Stimulated activated CD8-positive, alpha-beta memory T cell treated with anti-CD3 and anti-CD28 coated beads, Interleukin-15, amount 100 ng/mL, for 24 hours (primary cell): ENCODE results near the gene EXOSC5.
"Not testable (repeated sequence)": the region's sequence is repeated elsewhere in the genome, so short reads cannot be mapped to it uniquely, and the experiment has no call there.

Experiments used
- DNase-seq: peaks from one replicate; pipeline ENCODE4 v3.0.0-alpha.2; 2020; ENCODE audit warnings: low read depth

Gene EXOSC5

GRCh38 chr19:41366089-41366488 is 31.1 kb downstream of the EXOSC5 start:
- DNase-seq = no peak

DNA sequence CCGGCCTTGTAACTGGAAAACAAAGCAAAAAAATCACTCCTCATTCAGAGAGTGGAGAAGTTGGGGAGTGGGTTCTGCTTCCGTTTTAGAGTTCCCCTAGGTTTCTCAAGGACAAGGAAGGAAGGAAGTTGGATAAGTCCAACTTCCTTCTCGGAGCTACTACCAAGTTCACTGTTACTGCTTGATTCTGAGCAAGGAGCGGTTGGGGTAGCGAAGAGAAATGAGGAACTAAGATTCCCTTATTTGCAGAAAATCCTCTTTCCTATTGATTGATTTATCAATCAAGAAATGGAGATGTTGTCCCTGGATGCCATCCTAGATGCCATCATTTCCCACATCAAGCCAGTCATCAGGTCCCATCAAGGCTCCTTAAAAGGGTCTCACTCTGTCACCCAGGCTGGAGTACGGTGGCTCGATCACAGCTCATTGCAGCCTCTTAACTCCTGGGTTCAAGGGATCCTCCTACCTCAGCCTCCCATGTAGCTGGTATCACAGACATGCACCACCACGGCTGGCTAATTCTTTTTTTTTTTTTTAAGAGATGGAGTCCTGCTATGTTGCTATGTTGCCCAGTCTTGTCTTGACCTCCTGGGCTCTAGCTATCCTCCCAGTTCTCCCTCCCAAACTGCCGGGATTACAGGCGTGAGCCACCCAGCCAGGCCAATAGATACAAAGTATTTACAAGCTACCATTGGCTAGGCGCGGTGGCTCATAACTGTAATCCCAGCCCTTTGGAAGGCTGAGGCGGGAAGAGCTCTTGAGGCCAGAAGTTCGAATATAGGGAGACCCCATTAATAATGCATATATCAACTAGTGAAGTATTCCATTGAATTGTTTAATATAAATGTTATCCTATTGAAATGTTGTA is 32.4 kb downstream of the EXOSC5 start:
- DNase-seq = no peak

DNA sequence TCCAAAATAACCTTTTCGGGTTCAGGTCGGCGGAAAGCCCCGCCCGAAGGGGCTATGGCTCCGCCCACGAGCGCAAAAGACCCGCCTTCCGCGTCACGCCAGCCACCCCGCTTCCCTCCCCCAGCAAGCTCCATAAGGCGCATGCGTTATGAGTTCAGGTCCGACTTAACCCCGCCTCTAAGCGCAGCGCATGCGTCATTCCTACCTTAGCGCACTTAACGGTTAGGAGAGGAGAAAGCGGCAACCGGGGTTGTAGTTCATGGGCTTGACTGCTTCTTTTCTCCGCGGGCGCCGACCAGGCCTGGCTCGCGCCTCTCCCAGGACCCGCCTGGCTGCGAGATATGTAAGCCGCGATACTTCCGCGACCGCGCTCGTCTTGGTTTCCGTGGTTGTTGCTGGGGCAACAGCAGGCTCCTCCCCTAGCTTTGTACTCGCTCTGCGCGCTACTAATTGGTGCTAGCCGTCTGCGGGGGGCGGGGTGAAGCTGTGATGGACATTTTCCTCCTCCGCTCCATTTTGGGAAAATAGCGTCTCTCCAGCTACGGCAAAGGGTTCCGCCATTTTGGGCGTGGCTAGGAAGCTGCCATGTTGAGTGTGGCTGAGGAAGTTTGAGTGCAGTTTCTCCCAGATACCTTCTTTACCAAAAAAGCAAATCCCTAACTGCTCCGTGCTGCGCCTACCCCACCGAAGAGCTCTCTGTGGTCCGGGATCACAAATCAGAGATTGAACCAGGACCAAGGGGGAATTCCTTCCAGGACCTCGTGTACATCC is 33.2 kb downstream of the EXOSC5 start, which contains the start of gene B9D2:
TSS of gene B9D2 (minus strand) at position 397 of the 771 bp plus-strand sequence. CDS start 630 bp downstream, outside the sequence.
- peak; percentile 87 for DNase-seq

DNA sequence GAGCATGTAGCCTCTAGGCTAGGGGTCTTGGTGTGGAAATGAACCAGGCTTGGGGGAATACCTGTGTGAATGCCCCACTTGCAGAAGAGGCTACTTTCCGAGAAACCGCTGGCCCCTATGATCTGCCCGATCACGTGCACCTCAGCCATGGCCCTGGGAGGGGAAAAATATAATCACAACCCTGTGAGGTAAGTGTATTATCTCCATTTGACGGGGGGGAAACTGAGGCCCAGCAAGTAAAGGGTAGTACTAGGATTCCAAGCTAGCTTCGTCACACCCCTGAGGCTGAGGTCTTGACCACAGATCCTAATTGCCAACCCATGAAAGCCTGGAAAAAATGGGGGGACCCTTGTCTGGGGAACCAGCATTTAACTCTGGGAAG is 33.8 kb downstream of the EXOSC5 start:
- DNase-seq = no peak

DNA sequence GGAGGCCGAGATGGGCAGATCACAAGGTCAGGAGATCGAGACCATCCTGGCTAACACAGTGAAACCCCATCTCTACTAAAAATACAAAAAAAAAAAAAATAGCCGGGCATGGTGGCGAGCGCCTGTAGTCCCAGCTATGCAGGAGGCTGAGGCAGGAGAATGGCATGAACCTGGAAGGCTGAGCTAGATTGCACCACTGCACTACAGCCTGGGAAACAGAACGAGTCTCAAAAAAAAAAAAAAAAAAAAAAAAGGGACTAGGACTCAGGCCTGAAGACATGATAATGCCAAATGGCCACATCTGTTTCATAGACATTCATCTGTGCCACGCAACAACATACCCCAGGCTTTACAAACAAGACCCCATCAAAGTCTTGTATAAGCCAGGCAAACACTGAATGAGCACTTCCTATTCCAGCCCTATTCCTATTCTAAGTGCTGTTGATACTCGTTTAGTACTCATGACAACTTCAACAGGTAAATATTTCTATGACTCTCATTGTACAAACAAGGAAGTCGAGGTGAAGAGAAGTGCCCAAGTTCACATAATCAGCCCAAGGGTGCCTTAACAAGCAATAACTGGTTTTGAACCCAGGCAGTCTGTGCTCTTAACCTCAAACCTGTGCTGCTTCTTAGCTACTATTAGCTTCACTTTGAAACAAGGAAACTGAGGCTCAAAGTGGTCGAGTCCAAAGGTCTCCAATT is 34.9 kb downstream of the EXOSC5 start:
- no peak for DNase-seq

DNA sequence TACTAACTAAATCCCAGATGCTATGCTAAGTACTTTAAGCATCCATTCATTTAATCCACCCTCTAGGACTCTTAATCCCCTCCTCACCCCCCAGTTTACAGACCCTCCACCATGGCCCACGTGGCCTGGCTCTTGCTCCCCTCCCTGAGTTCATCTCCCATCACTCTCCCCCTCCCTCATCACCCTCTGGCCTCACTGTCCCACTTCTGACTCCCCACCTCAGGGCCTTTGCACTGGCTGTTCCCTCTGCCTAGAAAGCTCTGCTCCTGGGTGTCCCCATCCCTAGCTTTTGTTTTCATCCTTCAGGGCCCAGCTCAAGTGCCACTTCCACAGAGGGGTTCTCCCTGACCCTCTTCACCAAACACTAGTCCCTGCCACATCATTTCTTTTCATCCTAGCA is 37.4 kb downstream of the EXOSC5 start:
- DNase-seq = no peak

- no peak for DNase-seq
These were observed 39.4 kb downstream of the EXOSC5 start for GRCh38 chr19:41357746-41358145.

DNA sequence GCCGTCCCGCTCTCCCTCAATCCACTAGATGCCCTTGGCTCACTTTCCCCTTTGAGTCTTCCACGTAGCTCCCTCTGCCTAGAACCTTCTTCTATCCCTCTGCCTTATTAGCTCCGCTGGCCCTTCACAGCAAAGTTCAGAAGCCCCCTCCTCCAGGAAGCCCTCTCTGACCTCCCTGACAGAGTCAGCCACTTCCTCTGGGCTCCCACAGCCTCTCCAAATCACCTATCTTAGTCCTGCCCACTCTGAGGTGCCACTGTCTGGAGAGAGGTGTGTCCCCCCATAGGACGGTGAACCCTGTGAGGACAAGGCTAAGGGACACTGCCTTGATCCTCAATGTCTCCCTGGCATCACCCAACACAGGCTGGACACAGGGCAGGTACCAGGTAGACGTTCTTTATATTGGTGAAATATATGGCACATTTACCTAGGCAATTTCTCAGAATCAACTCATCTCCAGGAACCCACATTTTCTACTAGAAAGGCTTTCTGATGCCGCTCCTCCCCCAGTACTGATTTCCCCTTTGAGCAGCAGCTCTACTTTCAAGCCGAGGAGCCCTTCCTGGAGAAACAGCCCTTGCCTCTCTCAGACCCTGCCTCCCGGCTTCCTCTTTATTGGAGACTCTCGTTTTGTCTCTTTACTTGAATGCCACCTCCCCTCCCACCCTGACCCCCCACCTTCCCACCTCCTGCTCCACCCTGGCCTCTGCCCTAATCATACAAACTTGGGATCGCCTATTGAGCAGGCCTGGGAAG is 40.0 kb downstream of the EXOSC5 start:
- DNase-seq = no peak

DNA sequence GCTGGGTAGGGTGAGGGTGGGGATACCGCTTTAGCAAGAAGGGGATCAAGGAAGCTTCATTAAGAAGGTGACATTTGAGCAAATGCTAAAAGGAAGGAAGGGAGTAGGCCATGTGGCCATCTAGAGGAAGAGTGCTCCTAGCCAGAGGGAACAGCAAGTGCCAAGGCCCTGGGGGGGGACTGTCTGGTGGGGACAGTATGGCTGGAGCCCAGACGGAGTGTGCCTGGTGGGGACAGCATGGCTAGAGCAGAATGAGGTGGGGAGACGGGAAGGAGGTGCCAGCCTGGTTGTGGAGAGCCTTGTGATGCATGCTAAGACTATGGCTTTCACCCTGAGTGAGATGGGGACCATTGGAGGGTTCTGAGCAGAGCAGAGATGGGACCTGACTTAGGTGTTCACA is 41.4 kb downstream of the EXOSC5 start:
- DNase-seq = no peak

- no peak for DNase-seq
These were observed 42.1 kb downstream of the EXOSC5 start for GRCh38 chr19:41355035-41355434.

GRCh38 chr19:41354343-41354953 is 42.7 kb downstream of the EXOSC5 start:
- no peak for DNase-seq

GRCh38 chr19:41353466-41354342 is 43.5 kb downstream of the EXOSC5 start, which contains the start of gene TGFB1:
TSS of gene TGFB1 (minus strand) at chr19:41353922. CDS start at chr19:41353044, 878 bp downstream.
- DNase-seq = peak; percentile 72

GRCh38 chr19:41352609-41353465 is 44.3 kb downstream of the EXOSC5 start:
- peak; percentile 48 for DNase-seq

- DNase-seq = no peak
These were observed 44.9 kb downstream of the EXOSC5 start for GRCh38 chr19:41352279-41352608.

DNA sequence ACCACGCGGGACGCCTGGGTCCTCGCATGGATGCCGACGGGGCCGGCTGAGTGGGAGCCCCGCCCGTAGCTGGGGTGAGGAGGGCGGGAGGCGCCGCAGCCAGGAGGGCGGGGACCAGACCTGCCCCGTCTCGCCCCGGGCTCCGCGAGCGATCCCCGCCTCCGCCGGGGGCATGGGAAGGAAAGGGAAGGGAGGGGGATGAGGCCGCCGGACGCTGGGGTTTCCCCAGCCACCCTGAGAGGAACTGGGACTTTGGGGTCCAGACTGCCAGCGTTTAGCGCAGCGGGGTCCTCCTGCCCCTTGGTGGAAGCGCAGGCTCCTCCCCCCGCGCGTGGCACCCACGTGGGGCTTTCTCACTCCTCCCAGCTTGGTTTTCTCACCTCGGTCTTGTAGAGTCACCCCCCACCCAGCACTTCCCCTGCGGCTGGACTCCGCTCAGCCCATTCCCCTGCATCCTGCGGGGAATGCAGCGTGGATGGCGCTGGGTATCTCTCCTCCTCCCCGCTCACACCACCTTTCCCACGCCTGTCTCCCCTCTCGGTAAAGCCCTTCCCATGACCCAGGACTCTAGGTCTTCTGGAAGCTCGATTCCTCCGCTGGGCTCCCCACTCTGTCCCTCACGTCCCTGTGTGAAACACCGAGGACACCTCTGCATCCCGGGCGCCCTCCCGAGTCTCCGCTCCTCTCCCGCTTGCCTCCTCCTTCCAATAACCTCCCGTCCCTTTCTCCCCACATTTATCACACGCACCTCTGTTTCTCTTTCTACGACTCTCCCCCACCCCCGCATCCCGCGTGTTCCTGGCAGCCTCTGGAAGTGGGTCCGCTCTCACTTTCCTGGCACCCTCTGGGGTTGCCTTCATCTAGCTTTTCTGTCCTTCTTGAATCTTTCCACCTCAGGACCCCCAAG is 45.6 kb downstream of the EXOSC5 start:
- DNase-seq = peak; percentile 67

DNA sequence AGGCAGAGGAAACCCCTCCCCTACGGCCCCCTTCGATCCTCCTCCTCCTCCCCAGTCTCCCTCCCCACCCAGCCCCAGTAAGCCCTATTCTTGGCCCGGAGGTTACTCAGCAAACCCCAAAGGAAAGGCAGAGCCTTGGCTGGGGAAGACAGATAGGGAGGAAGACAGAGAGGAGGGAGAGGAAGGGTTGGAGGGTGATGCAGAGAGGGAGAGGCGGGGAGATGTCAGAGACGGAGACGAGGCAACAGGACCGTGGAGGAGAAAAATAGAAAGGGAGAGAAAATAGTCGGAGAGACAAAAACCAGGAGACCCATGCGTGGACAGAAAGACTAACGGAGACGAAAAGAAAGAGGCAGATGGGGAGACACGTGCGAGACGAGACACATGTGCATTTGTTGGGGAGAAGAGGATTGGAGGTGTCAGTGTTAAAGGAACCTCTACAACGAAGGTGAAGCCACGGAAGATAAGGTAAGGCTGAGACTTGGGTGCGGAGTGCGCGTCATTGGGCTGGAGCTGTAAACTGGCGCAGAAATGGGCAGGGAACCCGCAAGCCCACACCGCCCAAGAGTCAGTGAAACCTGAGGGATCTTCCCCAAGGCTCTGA is 46.3 kb downstream of the EXOSC5 start:
- DNase-seq = no peak

DNA sequence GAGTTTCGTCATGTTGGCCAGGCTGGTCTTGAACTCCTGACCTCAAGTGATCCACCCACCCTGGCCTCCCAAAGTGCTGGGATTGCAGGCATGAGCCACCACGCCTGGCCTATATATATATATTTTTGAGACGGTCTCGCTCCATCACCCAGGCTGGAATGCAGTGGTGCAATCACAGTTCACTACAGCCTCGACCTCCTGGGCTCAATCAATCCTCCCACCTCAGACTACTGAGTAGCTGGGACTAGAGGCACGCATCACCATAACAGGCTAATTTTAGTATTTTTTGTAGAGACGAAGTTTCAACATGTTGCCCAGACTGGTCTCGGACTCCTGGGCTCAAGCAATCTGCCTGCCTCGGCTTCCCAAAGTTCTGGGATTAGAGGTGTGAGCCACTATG is 50.2 kb downstream of the EXOSC5 start:
- DNase-seq = not testable (repeated sequence)

DNA sequence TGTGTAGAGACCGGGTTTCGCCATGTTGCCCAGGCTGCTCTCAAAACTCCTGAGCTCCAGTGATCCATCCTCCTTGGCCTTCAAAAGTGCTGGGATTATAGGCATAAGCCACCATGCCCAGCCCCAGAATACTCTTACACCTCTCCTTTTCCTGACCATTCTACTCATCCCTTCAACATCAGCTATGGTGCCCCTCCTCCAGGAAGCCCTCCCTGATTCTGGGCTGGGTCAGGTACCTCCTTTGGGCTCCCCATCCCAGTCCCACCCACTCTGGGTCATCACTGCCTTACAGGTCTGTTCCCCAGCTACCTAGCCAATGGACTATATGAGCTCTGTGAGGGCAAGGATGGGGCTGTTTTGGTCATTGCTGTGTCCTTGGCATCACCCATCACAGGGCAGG is 53.0 kb downstream of the EXOSC5 start:
- no peak for DNase-seq
